Activated CD4-positive, alpha-beta T cell treated with anti-CD3 and anti-CD28 coated beads for 48 hours (primary cell): Measurements from ENCODE around the gene MCRS1.

Experiments
- DNase-seq: peaks from one replicate; pipeline ENCODE4 v3.0.0-alpha.2; 2020

Gene MCRS1

GRCh38 chr12:49555631-49556390 lies 12.1 kb downstream of the MCRS1 start:
- no peak for DNase-seq

- no peak for DNase-seq
Observed at GRCh38 chr12:49554266-49554665, 13.7 kb downstream of the MCRS1 start.

GRCh38 chr12:49553512-49554088 lies 14.3 kb downstream of the MCRS1 start:
- DNase-seq, result no peak

- no peak for DNase-seq
Observed at GRCh38 chr12:49552899-49553298, 15.0 kb downstream of the MCRS1 start.

GRCh38 chr12:49552425-49552824 lies 15.5 kb downstream of the MCRS1 start:
- DNase-seq, result no peak

- no peak for DNase-seq
Observed at GRCh38 chr12:49552014-49552413, 15.9 kb downstream of the MCRS1 start.

- DNase-seq, result no peak
Observed at GRCh38 chr12:49550693-49551252, 17.2 kb downstream of the MCRS1 start.

GRCh38 chr12:49549735-49550692 lies 17.9 kb downstream of the MCRS1 start:
- DNase-seq, result no peak

- DNase-seq, result peak; percentile 38
Observed at GRCh38 chr12:49548822-49549648, 18.9 kb downstream of the MCRS1 start.

- no peak for DNase-seq
Observed at GRCh38 chr12:49548481-49548821, 19.5 kb downstream of the MCRS1 start.

GRCh38 chr12:49547090-49547690 lies 20.8 kb downstream of the MCRS1 start:
- no peak for DNase-seq

- no peak for DNase-seq
Observed at GRCh38 chr12:49546481-49546880, 21.5 kb downstream of the MCRS1 start.

- DNase-seq, result no peak
Observed at GRCh38 chr12:49545815-49546214, 22.1 kb downstream of the MCRS1 start.

- no peak for DNase-seq
Observed at GRCh38 chr12:49543914-49544815, 23.8 kb downstream of the MCRS1 start.

GRCh38 chr12:49543221-49543913 lies 24.6 kb downstream of the MCRS1 start:
- DNase-seq, result no peak

- no peak for DNase-seq
Observed at GRCh38 chr12:49542592-49543160, 25.3 kb downstream of the MCRS1 start.

GRCh38 chr12:49541911-49542505 lies 25.9 kb downstream of the MCRS1 start:
- DNase-seq, result no peak

- no peak for DNase-seq
Observed at GRCh38 chr12:49541140-49541861, 26.6 kb downstream of the MCRS1 start.
